Heart left ventricle (tissue), 16 donors: ENCODE measurements around the gene NEK5. TPM values are rescaled to one million over a fixed set of nuclear protein-coding genes. Genes with fewer than 3 reads are reported as not detected.
A peak's percentile ranks its signal among the peaks of the same experiment; 100 is the strongest.

Source experiments
- ATAC-seq, 4 donors: fragments of 200-7000 bp; cut with Tn5 transposase; one replicate each; pipeline ENCODE4 v1.9.1; 2020 to 2022; ENCODE audit warnings: moderate library complexity in 4 of 4, mild to moderate bottlenecking in 3 of 4, moderate number of reproducible peaks in 1 of 4
- DNase-seq, 5 donors: peaks; one replicate each; pipeline ENCODE4 v3.0.0-alpha.2; 2020
- H3K27ac ChIP-seq, 12 donors: fragments of 200-600 bp; sonication (generic) in 4 of 12; one replicate each; pipeline versions ENCODE4 v1.5.0 to v1.8.0; 2016 to 2022; ENCODE audit warnings: mild to moderate bottlenecking in 2 of 12
- H3K27me3 ChIP-seq, 9 donors: fragments of 200-600 bp; sonication (generic) in 2 of 9; one replicate each; pipeline versions ENCODE4 v1.5.1 to v1.8.0; 2016 to 2022; ENCODE audit warnings: mild to moderate bottlenecking in 3 of 9
- H3K36me3 ChIP-seq, 9 donors: fragments of 200-600 bp; sonication (generic) in 2 of 9; one replicate each; pipeline versions ENCODE4 v1.5.0 to v1.8.0; 2018 to 2022; ENCODE audit warnings: mild to moderate bottlenecking in 2 of 9
- H3K4me1 ChIP-seq, 12 donors: fragments of 200-600 bp; sonication (generic) in 4 of 12; one replicate each; pipeline versions ENCODE4 v1.5.0 to v1.8.0; 2016 to 2022; ENCODE audit warnings: mild to moderate bottlenecking in 3 of 12
- H3K4me3 ChIP-seq, 12 donors: fragments of 200-600 bp; sonication (generic) in 4 of 12; one replicate each; pipeline versions ENCODE4 v1.5.0 to v1.8.0; 2017 to 2022; ENCODE audit warnings: mild to moderate bottlenecking in 9 of 12, moderate library complexity in 4 of 12
- H3K9me3 ChIP-seq, 12 donors: fragments of 200-600 bp; sonication (generic) in 4 of 12; one replicate each; pipeline versions ENCODE4 v1.5.0 to v1.8.0; 2016 to 2022; ENCODE audit warnings: mild to moderate bottlenecking in 1 of 12
- POLR2A ChIP-seq, 2 donors: fragments of 450-650 bp; IDR thresholded peaks; one replicate each; pipeline ENCODE4 v1.6.1; 2017; ENCODE audit warnings: antibody characterized with exemption in 2 of 2, mild to moderate bottlenecking in 2 of 2, moderate library complexity in 2 of 2
- WGBS, 4 donors: extraction: QIAGEN DNeasy Blood & Tissue Kit in 2 of 4; methylation state at CpG; one replicate each; pipeline versions ENCODE4 v1.1.5 to v1.1.7; 2013 to 2018; 5-methylcytosine and 5-hydroxymethylcytosine counted together
- intact Hi-C, 10 donors: fragments of 100-400 bp; cut with DNase I; formaldehyde crosslinking; loops; one replicate each; pipeline versions ENCODE4 v1.11.1 to v1.14.2; 2022
- polyA plus RNA-seq, 2 donors: library from polyadenylated mRNA; stranded (reverse); fragments of 200-250 nt; gene quantifications; one replicate each; pipeline ENCODE4 v1.2.3, GENCODE V29; 2013
- total RNA-seq, 9 donors: library from RNA; depleted of rRNA in 2 of 9; stranded (reverse); fragments of >200 nt in 2 of 9; fragmentation: NEBNext Ultra II Directional in 3 of 9; extraction: Animal tissue kit (Norgen Biotek cat#: 25700) in 3 of 9; gene quantifications; one replicate each; pipeline versions ENCODE4 v1.1.0 to v1.2.4, GENCODE V29; 2016 to 2023
- TF ChIP-seq, protein P1 (sequence below), 12 donors: fragments of 200-600 bp; sonication (generic) in 4 of 12; IDR thresholded peaks; one replicate each; pipeline versions ENCODE4 v1.5.0 to v1.8.0; 2018 to 2022; ENCODE audit warnings: antibody characterized with exemption in 12 of 12, mild to moderate bottlenecking in 5 of 12
- donor health status: ischemic (EF 13 %, LVEDD 7.1; RV severe dilation, severe dysfunction).
- donor health status: healthy with polysubstance abuse.
- donor health status: DM: no; HTN: yes; CAD: no.
- donor health status: DM: no; HTN: no; CAD: no.
- donor health status: ischemic (EF 25% LVEDD 6.9; RV normal size, moderate dysfunction).
- donor health status: ischemic (EF 25% LVEDD 5.7; RV mildly dilated, moderate dysfunction).
- donor health status: healthy.
- donor health status: DM: yes; HTN: yes; CAD: no.
- donor health status: ischemic (EF 35%, LVEDD 5.7; RV mildly dilated, moderate dysfunction).
- donor health status: nonischemic (EF 11% LVEDD 7.7; RV severe dilation, severe dysfunction).
- donor health status: DM: yes; HTN: yes; CAD: no.
- donor health status: PGD.
- donor health status: ischemic (EF 29% LVEDD 5.4; RV normal size, mild dysfunction).
- donor health status: nonischemic (EF 23%, LVEDD 6.1; RV moderate dilation, normal function).

Gene NEK5
- total and polyA plus RNA-seq, 11 donors = 0.04 to 1.1 (median 0.41) TPM; not detected in 3

DNA sequence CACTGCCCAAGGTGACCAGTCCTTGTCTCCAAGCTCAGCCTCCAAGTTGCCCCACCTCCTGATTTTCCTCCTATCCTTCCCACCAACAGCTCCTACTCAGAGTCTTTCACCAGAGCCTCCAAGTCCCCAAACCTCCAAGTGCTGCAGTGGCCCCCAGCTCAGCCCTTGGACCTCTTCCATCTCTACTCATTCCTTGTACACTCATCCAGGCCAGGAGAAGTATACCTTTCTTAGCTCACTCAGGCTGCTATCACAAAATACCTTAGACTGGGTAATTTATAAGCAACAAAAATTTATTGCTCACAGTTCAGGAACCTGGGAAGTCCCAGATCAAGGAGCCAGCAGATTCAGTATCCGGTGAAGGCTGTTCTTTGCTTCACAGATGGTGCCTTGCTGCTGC is 129.0 kb downstream of the NEK5 start:
- TF ChIP-seq, protein P1, sequence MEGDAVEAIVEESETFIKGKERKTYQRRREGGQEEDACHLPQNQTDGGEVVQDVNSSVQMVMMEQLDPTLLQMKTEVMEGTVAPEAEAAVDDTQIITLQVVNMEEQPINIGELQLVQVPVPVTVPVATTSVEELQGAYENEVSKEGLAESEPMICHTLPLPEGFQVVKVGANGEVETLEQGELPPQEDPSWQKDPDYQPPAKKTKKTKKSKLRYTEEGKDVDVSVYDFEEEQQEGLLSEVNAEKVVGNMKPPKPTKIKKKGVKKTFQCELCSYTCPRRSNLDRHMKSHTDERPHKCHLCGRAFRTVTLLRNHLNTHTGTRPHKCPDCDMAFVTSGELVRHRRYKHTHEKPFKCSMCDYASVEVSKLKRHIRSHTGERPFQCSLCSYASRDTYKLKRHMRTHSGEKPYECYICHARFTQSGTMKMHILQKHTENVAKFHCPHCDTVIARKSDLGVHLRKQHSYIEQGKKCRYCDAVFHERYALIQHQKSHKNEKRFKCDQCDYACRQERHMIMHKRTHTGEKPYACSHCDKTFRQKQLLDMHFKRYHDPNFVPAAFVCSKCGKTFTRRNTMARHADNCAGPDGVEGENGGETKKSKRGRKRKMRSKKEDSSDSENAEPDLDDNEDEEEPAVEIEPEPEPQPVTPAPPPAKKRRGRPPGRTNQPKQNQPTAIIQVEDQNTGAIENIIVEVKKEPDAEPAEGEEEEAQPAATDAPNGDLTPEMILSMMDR (IDR thresholded peaks at IDR 0.05) = no peak
- TF ChIP-seq POLR2A (IDR thresholded peaks at IDR 0.05) = no peak
- intact Hi-C loops = loop anchor here (2.0 to 10.0 kb wide), 10 partner anchors 48 to 452 kb away; partner anchors contain the start of genes NEK5 (in 7 of the 10) and VPS36 (in 1 of the 10)
- 89 to 100% (median 92%) methylated on average over 1 of the region's 1 CpG for whole genome bisulfite sequencing, 4 donors
- H3K27ac ChIP-seq = peak overlapping the region in 4 of 12 donors; percentile 46 to 61 (median 53)
- H3K4me3 ChIP-seq = peak overlapping the region in 1 of 12 donors; percentile 18
- no peaks in the 10 kb centered on the region for H3K27me3 ChIP-seq
- DNase-seq (no peak), ATAC-seq (no peak)
- no peaks in the 10 kb centered on the region for H3K9me3 ChIP-seq
- H3K36me3 ChIP-seq = no peaks in the 10 kb centered on the region
- peaks cover 0 to 38% (median 18%) of the 10 kb centered on the region in 12 donors for H3K4me1 ChIP-seq

DNA sequence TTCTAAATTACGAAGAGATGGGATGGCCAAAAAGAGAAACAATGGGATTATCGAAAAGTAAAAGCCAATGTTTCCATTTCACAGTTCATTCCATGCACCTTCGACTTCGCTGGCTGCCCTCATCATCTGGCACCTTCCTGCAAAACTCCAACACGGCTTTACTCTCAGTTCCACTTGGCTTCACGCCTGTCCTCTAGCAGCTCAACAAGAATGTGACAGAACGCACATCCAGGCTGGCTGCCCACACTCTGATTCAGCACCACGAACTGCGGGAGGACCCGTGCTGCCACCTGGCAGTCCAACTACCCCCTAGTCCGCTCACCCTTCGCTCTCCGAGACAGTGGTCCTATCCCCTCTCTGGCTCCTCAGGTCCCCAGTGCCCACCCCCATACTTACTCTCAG is 129.4 kb downstream of the NEK5 start:
- TF ChIP-seq, protein P1 (IDR thresholded peaks at IDR 0.05) = peak in 2 of 12 donors; percentile 12 to 14
- TF ChIP-seq POLR2A (IDR thresholded peaks at IDR 0.05) = no peak
- ATAC-seq = peak; percentile 72 to 89 (median 86)
- no peaks in the 10 kb centered on the region for H3K36me3 ChIP-seq
- H3K4me1 ChIP-seq = peaks cover 0 to 42% (median 20%) of the 10 kb centered on the region in 12 donors
- peak overlapping the region in 4 of 12 donors; percentile 46 to 61 (median 53) for H3K27ac ChIP-seq
- peak; percentile 73 to 89 (median 78) for DNase-seq
- peak overlapping the region in 1 of 12 donors; percentile 18 for H3K4me3 ChIP-seq
- no peaks in the 10 kb centered on the region for H3K27me3 ChIP-seq
- intact Hi-C loops = loop anchor here in 4 of 10 donors (5.0 to 10.0 kb wide), 4 partner anchors 47 to 185 kb away; no protein-coding TSS in a partner anchor
- 44 to 60% (median 57%) methylated on average over 13 of the region's 13 CpGs for WGBS, 4 donors
- no peaks in the 10 kb centered on the region for H3K9me3 ChIP-seq

GRCh38 chr13:51998723-51999509 is 130.0 kb downstream of the NEK5 start:
- Histone ChIP-seq H3K4me3 (no peak overlapping the region), H3K27ac (peak overlapping the region in 3 of 12 donors; percentile 0 to 52 (median 32)), H3K4me1 (peaks cover 0 to 43% (median 20%) of the 10 kb centered on the region in 12 donors), H3K27me3 (no peaks in the 10 kb centered on the region), H3K9me3 (no peaks in the 10 kb centered on the region), H3K36me3 (no peaks in the 10 kb centered on the region)
- TF ChIP-seq, protein P1 (IDR thresholded peaks at IDR 0.05) = no peak
- TF ChIP-seq POLR2A (IDR thresholded peaks at IDR 0.05) = no peak
- WGBS, 4 donors = 51 to 63% (median 56%) methylated on average over 6 of the region's 6 CpGs
- ATAC-seq = no peak
- DNase-seq = no peak
- intact Hi-C loops = loop anchor here in 4 of 10 donors (5.0 to 10.0 kb wide), 4 partner anchors 47 to 184 kb away; no protein-coding TSS in a partner anchor

- intact Hi-C loops = loop anchor here in 4 of 10 donors (5.0 to 10.0 kb wide), 4 partner anchors 45 to 183 kb away; no protein-coding TSS in a partner anchor
- no peak overlapping the region for H3K4me3 ChIP-seq
- DNase-seq = no peak
- H3K4me1 ChIP-seq = peaks cover 0 to 43% (median 20%) of the 10 kb centered on the region in 12 donors
- H3K36me3 ChIP-seq = no peaks in the 10 kb centered on the region
- H3K9me3 ChIP-seq = no peaks in the 10 kb centered on the region
- no peak overlapping the region for H3K27ac ChIP-seq
- 74 to 81% (median 78%) methylated on average over 8 of the region's 8 CpGs for WGBS, 4 donors
- H3K27me3 ChIP-seq = no peaks in the 10 kb centered on the region
- ATAC-seq = no peak
- TF ChIP-seq, protein P1 (IDR thresholded peaks at IDR 0.05) = no peak
- no peak for TF ChIP-seq POLR2A (IDR thresholded peaks at IDR 0.05)
These were observed 131.1 kb downstream of the NEK5 start for GRCh38 chr13:51997641-51998330.
